Fibroblast of villous mesenchyme (primary cell): ENCODE data around the gene GABRD. TPM values are rescaled to one million over a fixed set of nuclear protein-coding genes. Genes with fewer than 3 reads are reported as not detected.

ENCODE experiments used
- DNase-seq: peaks from one replicate; pipeline ENCODE4 v3.0.0-alpha.2; 2010; ENCODE audit warnings: low read depth
- H3K4me3 ChIP-seq: 2 replicates; pipeline ENCODE4 v1.5.1; 2011; ENCODE audit warnings: low read depth, mild to moderate bottlenecking, low read length
- total RNA-seq: library from RNA; depleted of rRNA; stranded (reverse); fragments of >200 nt; gene quantifications from 2 replicates; pipeline ENCODE4 v1.2.3, GENCODE V29; 2012
- TF ChIP-seq, protein P1 (sequence below): IDR thresholded peaks from 2 replicates; pipeline ENCODE4 v1.5.1; 2012; ENCODE audit warnings: low read depth, mild to moderate bottlenecking, low read length; ENCODE audit not compliant: insufficient read depth

GABRD gene
- total RNA-seq, 1 donor: not detected

DNA sequence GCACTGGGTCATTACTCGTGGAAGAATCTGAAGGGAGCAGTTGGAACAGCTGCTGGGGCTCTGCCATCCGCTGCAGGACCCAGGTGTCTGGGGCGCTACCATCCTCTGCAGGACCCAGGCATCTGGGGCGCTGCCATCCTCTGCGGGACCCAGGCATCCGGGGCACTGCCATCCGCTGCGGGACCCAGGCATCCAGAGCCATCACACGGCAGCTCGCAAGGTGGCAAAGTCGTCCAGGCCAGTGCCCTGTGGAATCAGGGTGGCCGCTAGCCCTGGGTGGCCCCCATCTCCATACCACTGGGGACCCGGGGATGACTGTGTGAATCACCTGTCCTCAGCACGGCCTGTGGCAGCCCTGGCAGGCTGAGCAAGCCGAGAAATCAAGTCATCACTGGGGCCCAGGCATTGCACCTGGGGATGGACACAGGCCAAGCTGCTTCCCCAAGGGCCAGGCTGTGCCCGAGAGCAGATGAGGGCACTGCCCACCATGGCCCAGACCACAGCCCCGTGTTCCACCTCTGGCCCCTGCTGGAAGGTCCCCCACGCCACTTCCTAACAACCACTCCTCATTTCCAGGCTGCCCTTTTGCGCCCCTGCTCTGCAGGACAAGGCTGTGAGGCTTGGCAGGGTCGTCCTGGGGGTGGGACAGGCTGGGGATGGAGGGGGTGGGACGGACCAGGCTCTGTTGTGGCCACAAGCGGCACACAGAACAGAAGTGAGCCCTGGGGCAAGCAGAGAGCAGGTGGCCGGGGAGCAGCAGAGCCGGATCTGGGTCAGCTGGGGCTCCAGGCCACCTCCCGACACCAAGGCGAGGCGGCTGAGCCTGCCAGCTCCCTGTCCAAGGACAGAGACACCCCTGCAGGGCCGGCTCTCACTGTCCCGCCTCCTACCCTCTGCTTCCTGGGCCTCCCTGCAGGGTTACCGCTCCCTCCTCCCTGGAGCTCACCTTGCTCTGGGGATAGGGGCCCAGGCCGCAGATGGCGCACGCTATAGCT, 12.7 kb downstream of the GABRD start:
- H3K4me3 ChIP-seq: no peak overlapping the region
- DNase-seq: no peak
- TF ChIP-seq, protein P1, sequence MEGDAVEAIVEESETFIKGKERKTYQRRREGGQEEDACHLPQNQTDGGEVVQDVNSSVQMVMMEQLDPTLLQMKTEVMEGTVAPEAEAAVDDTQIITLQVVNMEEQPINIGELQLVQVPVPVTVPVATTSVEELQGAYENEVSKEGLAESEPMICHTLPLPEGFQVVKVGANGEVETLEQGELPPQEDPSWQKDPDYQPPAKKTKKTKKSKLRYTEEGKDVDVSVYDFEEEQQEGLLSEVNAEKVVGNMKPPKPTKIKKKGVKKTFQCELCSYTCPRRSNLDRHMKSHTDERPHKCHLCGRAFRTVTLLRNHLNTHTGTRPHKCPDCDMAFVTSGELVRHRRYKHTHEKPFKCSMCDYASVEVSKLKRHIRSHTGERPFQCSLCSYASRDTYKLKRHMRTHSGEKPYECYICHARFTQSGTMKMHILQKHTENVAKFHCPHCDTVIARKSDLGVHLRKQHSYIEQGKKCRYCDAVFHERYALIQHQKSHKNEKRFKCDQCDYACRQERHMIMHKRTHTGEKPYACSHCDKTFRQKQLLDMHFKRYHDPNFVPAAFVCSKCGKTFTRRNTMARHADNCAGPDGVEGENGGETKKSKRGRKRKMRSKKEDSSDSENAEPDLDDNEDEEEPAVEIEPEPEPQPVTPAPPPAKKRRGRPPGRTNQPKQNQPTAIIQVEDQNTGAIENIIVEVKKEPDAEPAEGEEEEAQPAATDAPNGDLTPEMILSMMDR: no peak

DNA sequence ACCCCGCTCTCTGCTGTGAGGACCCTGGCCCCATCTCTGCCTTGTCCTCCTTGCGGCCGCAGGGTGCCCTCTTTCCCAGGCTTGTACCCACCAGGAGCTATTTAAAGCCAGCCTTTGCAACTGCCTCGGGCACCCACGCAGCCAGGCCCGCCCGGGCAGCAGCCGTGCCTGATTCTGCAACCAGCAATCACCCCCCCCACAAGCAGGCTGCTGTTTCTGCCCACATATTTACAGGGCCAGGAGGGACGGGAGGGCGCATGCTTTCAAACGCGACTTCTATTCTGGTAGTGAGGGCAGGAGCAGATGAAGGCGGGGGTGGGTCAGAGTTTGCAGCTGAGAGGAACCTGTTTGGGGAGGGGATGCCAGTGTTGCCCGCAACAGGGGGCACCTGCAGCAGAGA, 13.6 kb downstream of the GABRD start:
- no peak overlapping the region for H3K4me3 ChIP-seq
- DNase-seq: no peak
- TF ChIP-seq, protein P1: no peak

DNA sequence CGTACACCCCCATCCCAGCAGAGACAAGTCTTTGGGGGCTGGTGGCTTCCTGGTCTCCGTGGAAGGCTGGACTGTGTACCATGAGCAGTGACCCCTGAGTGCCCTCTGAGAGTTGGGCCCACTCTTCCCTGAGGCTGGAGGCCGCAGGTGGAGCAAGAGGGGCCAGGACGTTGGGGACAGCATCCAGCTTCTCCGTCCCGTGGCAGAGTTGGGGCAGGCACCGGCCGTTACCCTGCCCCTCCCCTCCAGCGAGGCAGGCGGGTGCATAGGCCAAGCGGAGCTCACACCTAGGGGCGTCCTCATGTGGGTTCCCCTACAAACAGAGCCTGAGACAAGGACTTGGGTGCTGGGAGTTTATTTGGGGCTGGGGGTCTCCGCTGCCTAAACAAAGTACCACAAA, 14.0 kb downstream of the GABRD start:
- DNase-seq: no peak
- TF ChIP-seq, protein P1: no peak
- H3K4me3 ChIP-seq: no peak overlapping the region

DNA sequence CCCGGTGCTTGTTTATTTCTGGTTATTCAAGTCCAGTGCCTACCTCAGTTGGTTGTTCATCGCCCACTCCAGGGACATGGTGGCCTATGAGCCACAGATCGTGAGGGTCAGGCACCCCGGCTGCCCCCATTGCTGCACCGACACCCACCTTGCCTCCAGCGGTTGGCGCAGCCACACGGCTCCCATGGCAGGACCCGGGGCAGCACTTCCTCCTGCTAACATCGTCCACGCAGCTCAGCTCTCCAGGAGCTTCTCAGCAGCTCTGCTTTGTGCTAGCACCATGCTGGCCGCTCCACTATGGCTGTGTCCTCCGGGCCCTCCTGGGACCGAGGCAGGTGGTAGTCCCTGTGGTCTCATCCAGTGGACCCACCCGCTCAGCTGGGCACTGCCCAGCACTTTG, 17.1 kb downstream of the GABRD start:
- DNase-seq: no peak
- H3K4me3 ChIP-seq: no peak overlapping the region
- TF ChIP-seq, protein P1: no peak

DNA sequence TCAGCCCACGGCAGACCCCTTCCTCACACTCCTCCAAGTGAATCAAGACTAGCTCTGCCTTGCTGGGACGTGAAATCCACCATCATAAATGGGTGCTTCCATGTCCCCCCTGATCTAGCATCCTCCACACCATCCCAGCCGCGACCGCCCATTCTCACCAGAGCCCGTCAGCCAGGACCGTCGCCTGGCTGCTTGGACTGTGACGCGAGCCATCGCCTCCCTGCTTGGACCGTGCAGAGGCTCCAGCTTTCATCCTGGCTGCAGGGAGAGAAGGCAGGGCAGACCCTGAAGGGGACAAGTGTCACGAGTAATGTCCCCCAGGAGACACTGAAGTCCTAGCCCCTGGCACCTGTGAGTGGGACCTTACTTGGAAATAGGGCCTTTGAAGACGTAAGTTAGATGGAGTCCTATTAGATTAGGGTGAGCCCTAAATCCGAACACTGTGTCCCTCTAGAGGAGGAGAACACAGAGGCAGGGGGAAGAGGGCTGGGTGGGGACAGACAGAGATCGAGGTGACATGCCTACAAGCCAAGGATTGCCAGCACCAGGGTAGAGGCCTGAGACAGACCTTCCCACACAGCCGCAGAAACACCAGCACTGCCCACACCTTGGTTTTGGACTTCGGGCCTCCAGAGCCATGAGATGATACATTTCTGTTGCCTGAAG, 18.3 kb downstream of the GABRD start:
- DNase-seq: no peak
- TF ChIP-seq, protein P1: no peak

DNA sequence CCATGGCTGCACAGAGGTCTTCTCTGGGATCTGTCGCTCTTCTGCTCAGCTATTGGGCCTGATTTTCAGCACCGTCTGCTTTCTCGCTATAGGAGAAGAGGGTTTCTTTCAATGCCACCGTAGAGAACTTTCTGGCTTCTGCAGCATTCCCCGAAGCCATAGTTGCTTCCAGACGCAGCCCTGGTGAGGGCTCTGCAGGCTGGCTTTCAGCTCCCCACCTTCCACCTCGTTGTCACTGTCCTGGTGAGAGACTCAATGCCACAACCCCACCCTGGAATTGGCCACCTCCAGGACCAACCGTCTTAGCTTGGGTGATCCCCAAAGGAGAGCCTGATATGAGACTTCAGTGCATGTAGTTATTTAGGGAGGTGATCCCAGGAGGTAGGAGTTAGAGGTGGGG, 19.1 kb downstream of the GABRD start:
- no peak overlapping the region for H3K4me3 ChIP-seq
- no peak for DNase-seq
- TF ChIP-seq, protein P1: no peak

More for the DNA sequence above, 18.3 kb downstream of the GABRD start:
- no peak overlapping the region for H3K4me3 ChIP-seq
